Mesendoderm (in vitro differentiated cells): ENCODE measurements around the gene HADH. TPM values are rescaled to one million over a fixed set of nuclear protein-coding genes. Genes with fewer than 3 reads are reported as not detected.

Experiments
- DNase-seq: peaks from one replicate; pipeline ENCODE4 v3.0.0; 2013
- H2AK5ac ChIP-seq: 2 replicates; pipeline ENCODE4 v1.6.1; 2013; ENCODE audit warnings: low read length, inconsistent platforms
- H2BK120ac ChIP-seq: 2 replicates; pipeline ENCODE4 v1.6.1; 2013; ENCODE audit warnings: low read depth, mild to moderate bottlenecking, low read length, moderate library complexity, mixed read lengths
- H2BK15ac ChIP-seq: replicated peaks from 2 replicates; pipeline ENCODE4 v1.6.1; 2013; ENCODE audit warnings: low read depth, mild to moderate bottlenecking, moderate library complexity
- H2BK5ac ChIP-seq: 2 replicates; pipeline ENCODE4 v1.6.1; 2013; ENCODE audit warnings: low read length, inconsistent platforms
- H3K18ac ChIP-seq: 2 replicates; pipeline ENCODE4 v1.6.1; 2013; ENCODE audit warnings: mild to moderate bottlenecking, low read length, mixed read lengths
- H3K23ac ChIP-seq: one replicate; pipeline ENCODE4 v1.6.1; 2013; ENCODE audit warnings: low read length
- H3K27ac ChIP-seq: 2 replicates; pipeline ENCODE4 v1.5.1; 2013; ENCODE audit warnings: low read depth, mild to moderate bottlenecking, inconsistent platforms, low read length, moderate library complexity
- H3K27me3 ChIP-seq: 2 replicates; pipeline ENCODE4 v1.6.1; 2013; ENCODE audit warnings: low read length, control low read depth, mild to moderate bottlenecking, inconsistent platforms; ENCODE audit not compliant: insufficient read depth, poor library complexity
- H3K36me3 ChIP-seq: 2 replicates; pipeline ENCODE4 v1.6.1; 2013; ENCODE audit warnings: low read length, inconsistent platforms; ENCODE audit not compliant: control insufficient read depth, insufficient read depth
- H3K4ac ChIP-seq: one replicate; pipeline ENCODE4 v1.6.1; 2013; ENCODE audit warnings: low read depth, mild to moderate bottlenecking, low read length, moderate library complexity
- H3K4me1 ChIP-seq: 2 replicates; pipeline ENCODE4 v1.6.1; 2013; ENCODE audit warnings: low read depth, low read length, inconsistent platforms; ENCODE audit not compliant: control insufficient read depth
- H3K4me2 ChIP-seq: 2 replicates; pipeline ENCODE4 v1.6.1; 2013; ENCODE audit warnings: low read length
- H3K4me3 ChIP-seq: 2 replicates; pipeline ENCODE4 v1.5.1; 2013; ENCODE audit warnings: mild to moderate bottlenecking, low read length
- H3K56ac ChIP-seq: one replicate; pipeline ENCODE4 v1.6.1; 2013; ENCODE audit warnings: low read length
- H3K79me1 ChIP-seq: 2 replicates; pipeline ENCODE4 v1.6.1; 2013; ENCODE audit warnings: low read length, inconsistent platforms
- H3K79me2 ChIP-seq: 2 replicates; pipeline ENCODE4 v1.6.1; 2013; ENCODE audit warnings: mild to moderate bottlenecking, low read length; ENCODE audit not compliant: control insufficient read depth, insufficient read depth
- H3K9ac ChIP-seq: 2 replicates; pipeline ENCODE4 v1.6.1; 2013; ENCODE audit warnings: low read length, inconsistent platforms
- H4K5ac ChIP-seq: one replicate; pipeline ENCODE4 v1.6.1; 2013; ENCODE audit warnings: low read length
- H4K8ac ChIP-seq: one replicate; pipeline ENCODE4 v1.6.1; 2013; ENCODE audit warnings: low read depth, mild to moderate bottlenecking, control low read depth, low read length, moderate library complexity
- WGBS: extraction: QIAGEN DNeasy Blood & Tissue Kit; methylation state at CpG from one replicate; pipeline ENCODE4 v1.1.7; 2013; ENCODE audit warnings: low lambda C conversion rate, missing lambda C conversion rate; ENCODE audit not compliant: insufficient coverage; ENCODE audit errors: extremely low coverage; 5-methylcytosine and 5-hydroxymethylcytosine counted together
- polyA plus RNA-seq, 2 experiments: library from polyadenylated mRNA; stranded (reverse); fragments of 200-250 nt; gene quantifications; one replicate each; pipeline ENCODE4 v1.2.3, GENCODE V29; 2013

Gene HADH
- 37.3 TPM for polyA plus RNA-seq (2013, experiment 1 of 2)
- 36.6 TPM for polyA plus RNA-seq (2013, experiment 2 of 2)

- Histone ChIP-seq H3K27me3 (no peaks in the 10 kb centered on the region), H3K4ac (no peak within 1 kb of the TSS), H3K79me1 (peaks cover 7% of the 10 kb centered on the region), H3K36me3 (no peaks in the 10 kb centered on the region), H4K8ac (no peak within 1 kb of the TSS), H2BK120ac (no peak within 1 kb of the TSS), H3K18ac (peak within 1 kb of the TSS; percentile 45), H3K27ac (no peak within 1 kb of the TSS), H3K23ac (peak within 1 kb of the TSS; percentile 54), H3K56ac (peak within 1 kb of the TSS; percentile 99), H2AK5ac (no peak within 1 kb of the TSS), H3K9ac (peak within 1 kb of the TSS; percentile 93), H3K4me2 (peak within 1 kb of the TSS; percentile 87), H3K4me3 (peak within 1 kb of the TSS; percentile 76), H3K79me2 (peaks cover 17% of the 10 kb centered on the region), H4K5ac (no peak within 1 kb of the TSS), H2BK5ac (peak within 1 kb of the TSS; percentile 75), H2BK15ac (no peak within 1 kb of the TSS), H3K4me1 (peaks cover 3% of the 10 kb centered on the region)
- no CpG with 5 or more reads among the region's 78 CpGs for WGBS
- peak; percentile 94 for DNase-seq
Measured at GRCh38 chr4:107989537-107990386, at the start of gene HADH. TSS of gene HADH (plus strand) at chr4:107989889. CDS start at chr4:107989933, 44 bp downstream.

DNA sequence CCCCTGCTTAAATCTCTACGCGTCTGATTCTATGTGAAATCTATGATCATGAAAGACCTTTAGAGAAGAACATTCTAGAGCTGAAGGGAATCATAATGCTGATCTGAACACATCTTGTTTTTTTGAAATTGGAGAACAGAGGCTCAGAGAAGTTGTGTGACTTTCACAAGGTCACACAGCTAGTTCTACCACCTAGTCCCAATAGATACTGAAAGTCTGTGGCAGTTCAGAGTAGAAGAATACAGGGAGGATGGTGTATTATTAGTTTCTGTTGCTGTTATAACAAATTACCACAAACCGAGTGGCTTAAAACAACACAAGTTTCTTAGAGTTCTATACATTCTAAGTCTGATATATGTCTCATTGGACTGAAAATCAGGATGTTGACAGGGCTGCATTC is 43.9 kb upstream of the HADH start:
- no peaks in the 10 kb centered on the region for H3K27me3 ChIP-seq
- no peaks in the 10 kb centered on the region for H3K4me1 ChIP-seq
- H3K27ac ChIP-seq, result no peak overlapping the region
- H3K4ac ChIP-seq, result no peak overlapping the region
- H3K4me3 ChIP-seq, result no peak overlapping the region
- no peak overlapping the region for H2AK5ac ChIP-seq
- no CpG with 5 or more reads among the region's 3 CpGs for WGBS
- no peak for DNase-seq
- H4K8ac ChIP-seq, result no peak overlapping the region
- H3K18ac ChIP-seq, result no peak overlapping the region
- no peak overlapping the region for H3K23ac ChIP-seq
- no peaks in the 10 kb centered on the region for H3K36me3 ChIP-seq
- no peak overlapping the region for H2BK5ac ChIP-seq
- H2BK120ac ChIP-seq, result no peak overlapping the region
- H3K79me1 ChIP-seq, result no peaks in the 10 kb centered on the region
- H3K56ac ChIP-seq, result no peak overlapping the region
- H3K4me2 ChIP-seq, result no peak overlapping the region
- H2BK15ac ChIP-seq, result no peak overlapping the region
- H3K9ac ChIP-seq, result no peak overlapping the region
- no peak overlapping the region for H4K5ac ChIP-seq
- no peaks in the 10 kb centered on the region for H3K79me2 ChIP-seq

- Histone ChIP-seq H3K56ac (no peak overlapping the region), H3K79me1 (no peaks in the 10 kb centered on the region), H2BK5ac (no peak overlapping the region), H2BK120ac (no peak overlapping the region), H3K4me1 (no peaks in the 10 kb centered on the region), H3K79me2 (no peaks in the 10 kb centered on the region), H2AK5ac (no peak overlapping the region), H3K4me2 (no peak overlapping the region), H4K5ac (no peak overlapping the region), H3K36me3 (no peaks in the 10 kb centered on the region), H3K9ac (no peak overlapping the region), H2BK15ac (no peak overlapping the region), H3K4me3 (no peak overlapping the region), H3K27ac (no peak overlapping the region), H4K8ac (no peak overlapping the region), H3K23ac (no peak overlapping the region), H3K4ac (no peak overlapping the region), H3K27me3 (no peaks in the 10 kb centered on the region), H3K18ac (no peak overlapping the region)
- 100% methylated on average over 1 of the region's 2 CpGs for WGBS
- no peak for DNase-seq
Measured at GRCh38 chr4:107950746-107951540, 38.7 kb upstream of the HADH start.

GRCh38 chr4:107951551-107951950 is 38.1 kb upstream of the HADH start:
- Histone ChIP-seq H3K56ac (no peak overlapping the region), H3K18ac (no peak overlapping the region), H4K8ac (no peak overlapping the region), H2BK15ac (no peak overlapping the region), H3K4ac (no peak overlapping the region), H3K23ac (no peak overlapping the region), H3K79me1 (no peaks in the 10 kb centered on the region), H2BK5ac (no peak overlapping the region), H3K27ac (no peak overlapping the region), H3K36me3 (no peaks in the 10 kb centered on the region), H3K9ac (no peak overlapping the region), H3K4me3 (no peak overlapping the region), H3K4me1 (no peaks in the 10 kb centered on the region), H2BK120ac (no peak overlapping the region), H4K5ac (no peak overlapping the region), H3K27me3 (no peaks in the 10 kb centered on the region), H2AK5ac (no peak overlapping the region), H3K4me2 (no peak overlapping the region), H3K79me2 (no peaks in the 10 kb centered on the region)
- DNase-seq, result no peak

DNA sequence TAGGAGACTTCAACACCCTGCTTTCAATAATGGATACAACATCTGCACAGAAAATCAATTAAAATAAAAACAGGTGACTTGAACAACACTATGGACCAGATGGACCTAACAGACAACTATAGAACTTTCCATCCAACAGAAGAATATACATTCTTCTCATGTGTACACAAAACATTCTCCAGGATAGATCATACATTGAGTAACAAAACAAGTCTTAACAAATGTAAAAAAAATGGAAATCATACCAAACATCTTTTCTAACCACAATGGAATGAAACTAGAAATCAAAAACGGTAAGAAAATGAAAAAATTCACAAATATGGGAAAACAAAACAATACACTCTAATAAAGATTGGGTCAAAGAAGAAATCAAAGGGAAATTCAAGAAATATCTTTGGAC is 33.7 kb upstream of the HADH start:
- DNase-seq, result no peak
- no peaks in the 10 kb centered on the region for H3K79me1 ChIP-seq

More for the DNA sequence above, 33.7 kb upstream of the HADH start:
- Histone ChIP-seq H3K79me2 (no peaks in the 10 kb centered on the region), H4K8ac (no peak overlapping the region), H3K4me1 (no peaks in the 10 kb centered on the region), H3K18ac (no peak overlapping the region), H3K9ac (no peak overlapping the region), H3K4me2 (no peak overlapping the region), H3K27ac (no peak overlapping the region), H2BK5ac (no peak overlapping the region), H2BK15ac (no peak overlapping the region), H3K23ac (no peak overlapping the region), H4K5ac (no peak overlapping the region), H3K4me3 (no peak overlapping the region), H2BK120ac (no peak overlapping the region), H2AK5ac (no peak overlapping the region), H3K36me3 (no peaks in the 10 kb centered on the region), H3K27me3 (no peaks in the 10 kb centered on the region), H3K56ac (no peak overlapping the region), H3K4ac (no peak overlapping the region)
- no CpG with 5 or more reads among the region's 1 CpG for WGBS
